IPS-NIHi7 (cell line): ENCODE measurements around the gene ST3GAL3.

Experiments used
- DNase-seq: peaks from one replicate; pipeline ENCODE4 v3.0.0; 2012; ENCODE audit warnings: mixed read lengths; ENCODE audit errors: extremely low spot score

Gene ST3GAL3

DNA sequence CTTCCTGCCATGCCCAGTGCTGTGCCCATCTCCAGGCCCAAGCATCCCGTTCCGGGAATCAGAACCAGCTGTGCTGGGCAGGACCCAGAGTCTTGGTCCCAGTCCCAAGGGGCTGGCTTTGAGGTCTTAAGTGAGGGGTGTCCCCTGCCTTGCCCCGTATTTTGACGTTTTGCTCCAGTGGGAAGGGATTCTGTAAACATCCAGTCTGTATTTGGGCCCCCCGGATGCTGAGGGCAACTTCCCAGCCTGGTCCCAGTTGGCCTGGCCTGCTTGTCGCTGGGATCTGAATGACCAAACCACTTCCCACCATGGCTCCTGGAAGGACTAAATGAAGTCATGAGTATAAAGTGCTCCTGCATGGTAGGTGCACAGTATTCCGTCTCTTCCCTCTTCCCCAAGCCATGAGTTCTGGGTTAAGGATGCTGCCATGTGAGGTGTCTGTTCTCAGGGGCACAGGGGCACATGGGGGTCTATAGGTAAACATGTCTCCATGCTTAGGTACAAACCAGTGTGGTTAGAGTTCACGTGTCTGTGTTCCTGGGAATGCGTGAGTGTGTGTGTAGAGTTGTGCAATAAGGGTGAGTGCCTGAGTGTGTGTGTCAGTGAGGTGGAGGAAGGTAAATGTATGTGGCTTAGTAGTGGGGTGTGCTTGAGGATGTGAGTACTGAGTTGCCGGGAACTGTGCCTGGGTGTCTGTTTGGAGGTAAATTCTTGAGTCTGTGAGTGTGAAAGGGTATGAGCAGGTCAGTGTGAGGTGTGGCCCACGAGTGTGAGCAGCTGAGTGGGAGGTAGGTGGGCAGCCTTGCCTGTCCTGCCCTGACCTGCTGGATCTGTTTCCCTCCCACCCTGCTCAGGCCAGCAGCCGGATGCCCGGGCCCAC, 273.2 kb downstream of the ST3GAL3 start:
- no peak for DNase-seq
